NOMO-1 (cell line): ENCODE measurements around the gene GDF7.
A peak's percentile ranks its signal among the peaks of the same experiment; 100 is the strongest.
"Not testable (repeated sequence)": the region's sequence is repeated elsewhere in the genome, so short reads cannot be mapped to it uniquely, and the experiment has no call there.

Experiments
- DNase-seq, 2 experiments: peaks; one replicate each; lab custom pipeline; 2025; ENCODE audit not compliant: unreplicated experiment in 2 of 2; lab: John Stamatoyannopoulos, UW

Gene GDF7

GRCh38 chr2:20691076-20691734 is 24.3 kb downstream of the GDF7 start:
- DNase-seq, result no peak

DNA sequence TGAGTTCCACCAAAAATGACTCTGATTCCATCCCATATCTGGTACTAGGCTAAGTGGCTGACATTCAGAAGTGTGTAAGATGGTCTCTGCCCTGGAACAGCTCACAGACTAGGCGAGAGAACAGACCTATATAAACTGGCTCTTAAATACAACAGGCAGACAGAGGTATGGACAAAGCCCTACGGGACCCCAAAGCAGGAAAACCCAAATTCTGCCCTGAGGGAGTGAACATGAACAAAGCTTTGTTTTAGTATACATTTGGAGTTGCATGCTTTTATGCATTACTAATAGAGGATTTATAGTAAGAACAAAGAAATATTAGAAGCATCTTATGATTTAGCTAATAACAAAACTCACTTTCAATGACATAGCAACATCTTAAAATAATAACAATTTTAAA is 25.1 kb downstream of the GDF7 start:
- DNase-seq, result no peak

DNA sequence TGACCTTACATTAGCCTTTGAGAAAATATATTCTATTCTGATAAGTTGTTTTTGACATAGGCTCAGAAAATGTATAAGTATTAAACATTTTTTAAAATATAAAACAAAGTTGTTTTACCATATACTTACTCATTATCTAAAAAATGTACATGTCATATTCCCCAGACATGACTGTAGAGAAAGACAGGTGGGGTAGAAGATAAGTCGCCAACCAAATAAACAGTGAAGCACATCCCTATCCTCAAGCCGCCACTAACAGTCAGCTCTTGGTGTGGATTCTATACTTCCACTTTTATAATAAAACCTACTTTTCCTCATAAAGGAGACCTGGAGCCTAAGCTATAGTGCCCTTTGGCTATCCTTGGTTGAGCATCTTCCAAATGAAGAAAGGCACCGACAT is 26.4 kb downstream of the GDF7 start:
- no peak for DNase-seq

- DNase-seq, result no peak
These were observed 29.4 kb downstream of the GDF7 start for GRCh38 chr2:20696366-20696765.

DNA sequence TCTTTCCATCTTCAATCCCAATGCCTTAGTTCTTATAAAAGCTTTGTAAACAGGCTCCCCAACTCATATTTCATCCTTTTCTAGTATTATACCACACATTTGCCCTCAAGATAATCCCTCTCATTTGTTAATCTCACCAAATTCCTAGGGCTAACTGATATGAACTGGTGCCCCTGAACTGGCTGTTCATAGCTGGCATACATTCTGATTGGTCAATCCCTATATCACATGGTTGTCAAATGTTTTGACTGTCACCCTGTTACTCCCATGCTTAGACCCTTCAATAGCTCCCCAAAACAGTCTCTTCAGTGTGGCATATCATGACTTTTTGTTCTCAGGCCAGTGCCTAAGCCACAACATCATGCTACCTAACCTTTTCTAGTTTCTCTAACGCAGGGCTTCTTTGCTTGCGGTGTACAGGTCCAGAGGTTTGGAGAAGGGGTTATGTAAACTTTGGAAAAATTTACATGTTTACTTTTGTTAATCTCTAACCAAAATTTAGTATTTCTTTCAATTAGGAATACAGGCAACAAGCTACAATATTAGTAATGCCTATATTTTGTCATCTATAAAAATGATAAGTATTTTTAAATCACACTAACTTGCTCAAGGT is 30.5 kb downstream of the GDF7 start:
- no peak for DNase-seq

DNA sequence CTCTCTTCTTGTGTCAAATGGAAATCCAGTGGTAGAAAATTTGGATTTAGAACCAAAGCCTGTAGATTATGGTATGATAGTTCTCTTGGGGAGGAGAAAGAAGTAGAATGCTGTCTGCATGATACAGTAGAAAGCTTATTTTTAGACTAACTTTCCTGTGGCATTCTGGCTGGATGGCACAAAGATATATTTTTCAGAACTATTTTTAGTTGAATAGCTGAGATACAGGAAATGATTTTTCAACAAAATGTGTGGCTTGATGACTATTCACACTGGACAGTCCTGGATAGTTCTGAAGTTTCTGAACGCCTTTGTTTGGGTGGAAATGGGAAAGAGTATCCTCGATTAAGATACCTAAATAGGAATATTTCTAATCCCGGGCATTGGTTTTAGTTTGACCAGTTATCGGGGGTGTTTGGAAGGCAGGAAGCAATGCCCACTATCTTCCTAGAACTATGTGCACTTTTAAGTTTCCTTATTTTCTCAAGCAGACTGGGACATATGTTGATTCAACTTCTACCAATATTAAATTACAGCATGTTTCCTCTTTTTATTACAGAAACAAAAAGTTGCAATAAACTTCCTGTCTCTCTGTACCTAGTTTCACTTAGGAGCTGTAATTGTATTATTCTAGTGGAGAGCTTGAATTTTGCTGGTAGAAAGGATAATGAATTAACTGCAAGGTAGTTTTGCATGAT is 32.1 kb downstream of the GDF7 start:
- DNase-seq, result peak; percentile 21 to 71

- no peak for DNase-seq
These were observed 35.6 kb downstream of the GDF7 start for GRCh38 chr2:20702563-20702962.

GRCh38 chr2:20704886-20705285 is 37.9 kb downstream of the GDF7 start:
- DNase-seq, result no peak

- no peak for DNase-seq
These were observed 39.3 kb downstream of the GDF7 start for GRCh38 chr2:20706217-20706616.

DNA sequence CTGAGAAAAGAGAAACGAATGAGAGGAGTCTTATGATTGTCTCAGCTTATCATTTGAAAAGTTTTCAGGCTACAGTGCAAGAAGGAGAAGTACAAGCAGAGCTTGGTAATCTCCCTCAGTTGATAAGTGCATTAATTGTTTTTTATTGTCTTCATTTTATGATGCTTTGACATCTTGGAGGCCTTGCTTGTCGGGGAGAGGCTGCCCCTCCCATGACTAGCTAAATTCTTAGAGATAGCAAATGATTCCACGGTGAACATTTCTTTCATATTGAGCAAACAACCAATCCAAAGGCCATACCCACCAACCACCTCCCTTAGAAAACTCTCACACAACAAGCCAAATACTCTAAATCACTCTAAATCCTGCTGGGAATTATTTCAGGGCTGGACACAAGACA is 39.8 kb downstream of the GDF7 start:
- no peak for DNase-seq

GRCh38 chr2:20707601-20708000 is 40.7 kb downstream of the GDF7 start:
- no peak for DNase-seq

GRCh38 chr2:20711641-20712040 is 44.7 kb downstream of the GDF7 start:
- DNase-seq, result not testable (repeated sequence)

DNA sequence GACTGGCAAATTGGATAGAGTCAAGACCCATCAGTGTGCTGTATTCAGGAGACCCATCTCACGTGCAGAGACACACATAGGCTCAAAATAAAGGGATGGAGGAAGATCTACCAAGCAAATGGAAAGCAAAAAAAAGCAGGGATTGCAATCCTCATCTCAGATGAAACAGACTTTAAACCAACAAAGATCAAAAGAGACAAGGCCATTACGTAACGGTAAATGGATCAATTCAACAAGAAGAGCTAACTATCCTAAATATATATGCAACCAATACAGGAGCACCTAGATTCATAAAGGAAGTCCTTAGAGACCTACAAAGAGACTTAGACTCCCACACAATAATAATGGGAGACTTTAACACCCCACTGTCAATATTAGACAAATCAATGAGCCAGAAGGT is 46.6 kb downstream of the GDF7 start:
- not testable (repeated sequence) for DNase-seq

GRCh38 chr2:20714412-20714811 is 47.5 kb downstream of the GDF7 start:
- not testable (repeated sequence) for DNase-seq

DNA sequence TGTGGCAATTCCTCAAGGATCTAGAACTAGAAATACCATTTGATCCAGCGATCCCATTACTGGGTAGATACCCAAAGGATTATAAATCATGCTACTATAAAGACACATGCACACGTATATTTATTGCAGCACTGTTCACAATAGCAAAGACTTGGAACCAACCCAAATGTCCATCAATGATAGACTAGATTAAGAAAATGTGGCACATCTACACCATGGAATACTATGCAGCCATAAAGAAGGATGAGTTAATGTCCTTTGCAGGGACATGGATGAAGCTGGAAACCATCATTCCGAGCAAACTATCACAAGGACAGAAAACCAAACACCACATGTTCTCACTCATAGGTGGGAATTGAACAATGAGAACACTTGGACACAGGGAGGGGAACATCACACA is 49.2 kb downstream of the GDF7 start:
- DNase-seq, result not testable (repeated sequence)

GRCh38 chr2:20717641-20718040 is 50.7 kb downstream of the GDF7 start:
- no peak for DNase-seq

GRCh38 chr2:20722592-20723240 is 55.8 kb downstream of the GDF7 start:
- DNase-seq, result no peak

- no peak for DNase-seq
These were observed 56.6 kb downstream of the GDF7 start for GRCh38 chr2:20723543-20723942.

GRCh38 chr2:20724500-20725053 is 57.6 kb downstream of the GDF7 start:
- no peak for DNase-seq

DNA sequence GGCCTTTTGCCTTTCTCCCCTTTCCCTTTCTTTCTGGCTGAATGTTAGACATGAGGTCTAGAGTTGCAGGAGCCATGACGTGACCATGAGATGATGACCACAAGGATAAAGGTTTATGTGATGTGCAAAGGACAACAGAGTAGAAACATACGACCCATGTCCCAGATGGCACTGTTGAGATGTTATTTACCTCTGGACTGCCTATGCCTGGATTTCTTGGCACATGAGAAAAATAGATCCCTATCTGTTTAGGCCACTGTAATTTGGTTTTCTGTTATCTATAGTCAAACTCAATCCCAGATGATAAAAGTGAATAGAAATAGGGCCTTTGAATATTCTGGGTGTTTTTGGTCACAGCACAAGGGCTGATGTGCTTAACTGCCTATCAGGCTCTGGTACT is 58.8 kb downstream of the GDF7 start:
- DNase-seq, result no peak

- DNase-seq, result no peak
These were observed 60.0 kb downstream of the GDF7 start for GRCh38 chr2:20726913-20727312.
